ENCODE results near the gene VPS33B. TPM values are rescaled to one million over a fixed set of nuclear protein-coding genes. Genes with fewer than 3 reads are reported as not detected.
"Not testable (repeated sequence)": the region's sequence is repeated elsewhere in the genome, so short reads cannot be mapped to it uniquely, and the experiment has no call there.

The VPS33B gene
- total RNA-seq, 2 donors from 2014 or later = 23.6 to 26.5 TPM

DNA sequence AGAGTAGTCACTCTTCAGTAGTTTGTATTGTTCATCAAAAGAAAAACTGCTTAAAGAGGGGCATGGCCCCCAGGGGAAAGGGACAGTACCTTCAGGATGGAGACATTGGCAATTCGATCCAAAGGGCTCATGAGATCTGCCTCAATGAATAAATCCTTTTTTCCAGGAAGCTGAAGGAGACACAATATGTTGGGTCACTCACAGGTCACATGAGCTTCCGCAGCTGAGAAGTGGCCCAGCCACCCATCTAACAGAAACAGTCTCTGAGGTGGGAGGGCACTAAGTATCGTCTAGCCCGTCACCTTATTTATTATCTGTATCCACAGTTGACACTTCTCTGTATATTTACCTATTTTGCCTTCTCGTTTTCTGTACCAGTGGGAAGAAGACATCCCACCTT, 4.7 kb downstream of the VPS33B start:
- DNase-seq (ENCODE audit: low spot score) = no peak
- Mint-ChIP-seq H3K9me3 (no peaks in the 10 kb centered on the region), H3K4me1 (ENCODE audit: low read depth in 2 of 2) (peaks cover 28 to 39% of the 10 kb centered on the region in 2 donors), H3K4me3 (peak overlapping the region; percentile 7), H3K36me3 (no peaks in the 10 kb centered on the region), H3K27me3 (no peaks in the 10 kb centered on the region), H3K27ac (peak overlapping the region; percentile 36 to 65)
- no peak for ATAC-seq

DNA sequence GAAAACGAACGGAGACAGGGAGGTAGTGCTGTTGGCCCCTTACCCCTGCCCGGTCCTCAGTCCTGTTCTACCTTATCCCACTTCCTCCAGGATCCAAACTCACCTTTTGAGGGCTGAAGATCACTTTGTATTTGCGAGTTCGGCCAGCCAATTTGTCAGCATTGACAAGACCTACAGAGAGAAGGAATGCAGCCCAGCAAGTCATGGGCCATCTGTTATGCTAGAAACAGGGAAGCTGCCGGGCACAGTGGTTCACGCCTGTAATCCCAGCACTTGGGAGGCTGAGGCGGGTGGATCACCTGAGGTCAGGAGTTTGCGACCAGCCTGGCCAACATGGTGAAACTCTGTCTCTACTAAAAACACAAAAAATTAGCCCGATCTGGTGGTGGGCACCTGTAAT, 8.7 kb downstream of the VPS33B start:
- ATAC-seq; H3K4me3 Mint-ChIP-seq; DNase-seq (ENCODE audit: low spot score); H3K27ac Mint-ChIP-seq; H3K27me3 Mint-ChIP-seq; H3K9me3 Mint-ChIP-seq: not testable (repeated sequence)
- Mint-ChIP-seq H3K4me1 (ENCODE audit: low read depth in 2 of 2) (peaks cover 12 to 17% of the 10 kb centered on the region in 2 donors), H3K36me3 (peaks cover 16% of the 10 kb centered on the region)

- no peak for DNase-seq (ENCODE audit: low spot score)
- no peak overlapping the region for H3K4me3 Mint-ChIP-seq
- no peaks in the 10 kb centered on the region for H3K9me3 Mint-ChIP-seq
- H3K27me3 Mint-ChIP-seq = no peaks in the 10 kb centered on the region
- H3K4me1 Mint-ChIP-seq (ENCODE audit: low read depth in 2 of 2) = peaks cover 4 to 5% of the 10 kb centered on the region in 2 donors
- peak overlapping the region in 1 of 2 donors; percentile 16 for H3K27ac Mint-ChIP-seq
- H3K36me3 Mint-ChIP-seq = peaks cover 25% of the 10 kb centered on the region
- ATAC-seq = no peak
Measured at GRCh38 chr15:91007266-91007665, 15.1 kb downstream of the VPS33B start.

GRCh38 chr15:91001209-91001608, 21.2 kb downstream of the VPS33B start:
- DNase-seq (ENCODE audit: low spot score) (no peak), ATAC-seq (no peak)
- H3K27ac Mint-ChIP-seq = no peak overlapping the region
- no peaks in the 10 kb centered on the region for H3K9me3 Mint-ChIP-seq
- H3K27me3 Mint-ChIP-seq = no peaks in the 10 kb centered on the region
- peaks cover 13% of the 10 kb centered on the region for H3K36me3 Mint-ChIP-seq
- no peak overlapping the region for H3K4me3 Mint-ChIP-seq
- H3K4me1 Mint-ChIP-seq (ENCODE audit: low read depth in 2 of 2) = peaks cover 1 to 4% of the 10 kb centered on the region in 2 donors

DNA sequence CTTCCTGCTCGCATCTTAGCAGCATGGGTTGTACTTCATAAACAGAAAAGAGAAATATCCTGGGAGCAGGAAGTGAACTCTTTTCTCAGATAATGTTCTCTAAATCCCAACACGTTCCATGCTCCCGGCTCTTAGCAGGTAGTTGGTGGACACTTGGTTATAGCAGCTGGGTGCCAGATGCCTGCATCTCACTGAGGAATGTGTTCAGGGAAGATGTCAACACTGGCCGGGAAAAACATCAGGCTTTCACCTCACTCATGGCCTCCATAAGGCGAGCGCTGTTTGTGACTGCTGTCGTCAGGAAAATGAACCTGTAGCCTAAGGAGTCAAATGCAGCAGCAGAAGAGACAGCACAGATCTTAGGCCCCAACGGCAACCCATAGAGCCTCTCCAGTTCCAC, 23.7 kb downstream of the VPS33B start:
- no peak for DNase-seq (ENCODE audit: low spot score)
- no peaks in the 10 kb centered on the region for H3K9me3 Mint-ChIP-seq
- H3K27me3 Mint-ChIP-seq = no peaks in the 10 kb centered on the region
- no peak for ATAC-seq
- H3K27ac Mint-ChIP-seq = no peak overlapping the region
- peaks cover 13% of the 10 kb centered on the region for H3K36me3 Mint-ChIP-seq
- H3K4me1 Mint-ChIP-seq (ENCODE audit: low read depth in 2 of 2) = peaks cover 9 to 10% of the 10 kb centered on the region in 2 donors
- H3K4me3 Mint-ChIP-seq = no peak overlapping the region

- Mint-ChIP-seq H3K36me3 (peaks cover 12% of the 10 kb centered on the region), H3K27ac (peak within 1 kb of the TSS; percentile 89 to 99), H3K4me1 (ENCODE audit: low read depth in 2 of 2) (peaks cover 17 to 24% of the 10 kb centered on the region in 2 donors), H3K27me3 (no peaks in the 10 kb centered on the region), H3K4me3 (peak within 1 kb of the TSS; percentile 85), H3K9me3 (no peaks in the 10 kb centered on the region)
- peak; percentile 98 for DNase-seq (ENCODE audit: low spot score)
- ATAC-seq = peak; percentile 99
Measured at GRCh38 chr15:90994417-90995311, 27.7 kb downstream of the VPS33B start, which contains the start of gene PRC1. Gene PRC1, minus strand, starts transcription at chr15:90994535. Its CDS starts 118 bp downstream, at chr15:90994417.

DNA sequence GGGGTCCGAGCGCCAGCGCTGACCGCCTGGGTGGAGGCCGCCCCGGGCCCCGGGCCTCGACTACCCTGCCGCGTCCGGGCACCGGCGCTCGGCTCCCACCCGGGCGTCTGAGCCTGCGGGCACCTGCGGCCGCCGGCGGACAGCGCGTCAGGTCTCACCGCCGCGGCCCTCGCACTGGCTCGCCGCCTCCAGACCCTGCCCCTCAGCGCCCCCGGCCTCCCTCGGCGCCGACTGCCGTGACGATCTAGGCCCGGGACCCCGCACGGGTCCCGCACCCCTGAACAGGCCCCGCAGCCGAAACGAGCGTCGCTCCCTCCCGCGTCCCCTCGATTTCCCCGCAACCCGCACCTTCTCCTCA, 28.4 kb downstream of the VPS33B start:
- DNase-seq (ENCODE audit: low spot score) (no peak), ATAC-seq (peak; percentile 48 to 50)
- Mint-ChIP-seq H3K9me3 (no peaks in the 10 kb centered on the region), H3K4me3 (peak overlapping the region; percentile 85), H3K27ac (peak overlapping the region; percentile 89 to 99), H3K4me1 (ENCODE audit: low read depth in 2 of 2) (peaks cover 17 to 24% of the 10 kb centered on the region in 2 donors), H3K36me3 (peaks cover 12% of the 10 kb centered on the region), H3K27me3 (no peaks in the 10 kb centered on the region)

GRCh38 chr15:90991587-90992285, 30.7 kb downstream of the VPS33B start:
- ATAC-seq (no peak), DNase-seq (ENCODE audit: low spot score) (no peak)
- H3K9me3 Mint-ChIP-seq = no peaks in the 10 kb centered on the region
- peaks cover 26 to 39% of the 10 kb centered on the region in 2 donors for H3K4me1 Mint-ChIP-seq (ENCODE audit: low read depth in 2 of 2)
- peaks cover 5% of the 10 kb centered on the region for H3K36me3 Mint-ChIP-seq
- no peaks in the 10 kb centered on the region for H3K27me3 Mint-ChIP-seq
- peak overlapping the region; percentile 74 for H3K4me3 Mint-ChIP-seq
- peak overlapping the region in 1 of 2 donors; percentile 1 for H3K27ac Mint-ChIP-seq

GRCh38 chr15:90990446-90990845, 31.9 kb downstream of the VPS33B start:
- DNase-seq (ENCODE audit: low spot score) (no peak), ATAC-seq (no peak)
- H3K27ac Mint-ChIP-seq = no peak overlapping the region
- no peak overlapping the region for H3K4me3 Mint-ChIP-seq
- H3K4me1 Mint-ChIP-seq (ENCODE audit: low read depth in 2 of 2) = peaks cover 22 to 33% of the 10 kb centered on the region in 2 donors
- H3K36me3 Mint-ChIP-seq = peaks cover 5% of the 10 kb centered on the region
- H3K9me3 Mint-ChIP-seq = no peaks in the 10 kb centered on the region
- H3K27me3 Mint-ChIP-seq = no peaks in the 10 kb centered on the region

GRCh38 chr15:90989040-90989768, 33.2 kb downstream of the VPS33B start:
- peak overlapping the region; percentile 26 to 78 for H3K27ac Mint-ChIP-seq
- ATAC-seq (no peak), DNase-seq (ENCODE audit: low spot score) (no peak)
- peak overlapping the region; percentile 72 for H3K4me3 Mint-ChIP-seq
- peaks cover 20 to 29% of the 10 kb centered on the region in 2 donors for H3K4me1 Mint-ChIP-seq (ENCODE audit: low read depth in 2 of 2)
- H3K36me3 Mint-ChIP-seq = peaks cover 5% of the 10 kb centered on the region
- H3K9me3 Mint-ChIP-seq = no peaks in the 10 kb centered on the region
- H3K27me3 Mint-ChIP-seq = no peaks in the 10 kb centered on the region

DNA sequence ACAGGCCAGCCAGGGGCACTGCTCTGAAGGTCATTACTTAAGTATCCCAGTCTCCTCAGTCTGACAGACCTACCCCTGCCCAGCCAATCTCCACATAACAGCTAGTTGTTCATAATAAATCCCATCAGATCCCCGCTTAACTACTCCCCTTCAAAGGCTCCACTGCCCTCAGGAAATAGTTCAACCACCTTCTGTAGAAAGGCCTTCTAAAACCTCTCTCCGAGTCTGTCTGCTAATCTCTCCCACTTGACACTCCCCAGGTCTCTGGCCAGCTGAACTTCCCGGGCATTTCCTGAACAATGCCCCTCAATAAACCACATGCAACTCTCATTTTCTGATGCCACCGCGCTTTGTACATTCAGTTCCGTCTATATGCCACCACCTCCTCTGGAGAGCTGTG, 34.1 kb downstream of the VPS33B start:
- peaks cover 12% of the 10 kb centered on the region for H3K36me3 Mint-ChIP-seq
- H3K4me3 Mint-ChIP-seq = peak overlapping the region; percentile 72
- ATAC-seq = peak in 1 of 2 donors; percentile 43
- H3K27me3 Mint-ChIP-seq = no peaks in the 10 kb centered on the region
- no peaks in the 10 kb centered on the region for H3K9me3 Mint-ChIP-seq
- no peak for DNase-seq (ENCODE audit: low spot score)
- peaks cover 26 to 36% of the 10 kb centered on the region in 2 donors for H3K4me1 Mint-ChIP-seq (ENCODE audit: low read depth in 2 of 2)
- H3K27ac Mint-ChIP-seq = peak overlapping the region; percentile 26 to 78

DNA sequence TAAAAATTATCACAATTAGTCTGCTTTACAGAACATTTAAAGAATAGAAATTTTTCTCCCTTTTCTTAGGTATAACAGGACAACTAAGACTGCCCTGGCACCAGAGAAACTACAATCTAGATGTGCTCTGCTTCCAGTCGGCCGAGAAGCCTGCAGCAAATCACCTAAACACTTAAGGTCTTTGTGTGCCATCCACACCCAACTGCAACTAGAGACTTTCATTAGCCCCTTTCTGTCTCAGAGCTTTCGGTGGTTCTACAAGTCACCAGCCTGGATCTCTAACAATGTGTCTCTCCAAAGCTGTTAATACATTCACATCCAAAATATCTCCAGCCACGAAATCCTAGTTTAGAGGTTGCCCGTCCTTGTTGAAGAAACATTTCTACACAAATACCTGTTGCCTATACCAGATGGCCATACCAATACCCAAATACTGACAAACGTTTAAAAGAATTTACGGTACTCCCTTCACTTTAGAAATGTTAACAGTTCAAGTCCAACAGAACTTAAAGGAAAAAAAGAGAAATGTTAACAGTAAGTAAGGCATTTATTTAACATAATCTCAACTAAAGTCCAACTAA, 34.7 kb downstream of the VPS33B start:
- H3K9me3 Mint-ChIP-seq = no peaks in the 10 kb centered on the region
- H3K4me3 Mint-ChIP-seq = no peak overlapping the region
- DNase-seq (ENCODE audit: low spot score) = no peak
- H3K36me3 Mint-ChIP-seq = peaks cover 18% of the 10 kb centered on the region
- H3K4me1 Mint-ChIP-seq (ENCODE audit: low read depth in 2 of 2) = peaks cover 30 to 41% of the 10 kb centered on the region in 2 donors
- no peak for ATAC-seq
- H3K27me3 Mint-ChIP-seq = no peaks in the 10 kb centered on the region
- H3K27ac Mint-ChIP-seq = peak overlapping the region in 1 of 2 donors; percentile 78

- H3K4me3 Mint-ChIP-seq = no peak overlapping the region
- no peak overlapping the region for H3K27ac Mint-ChIP-seq
- ATAC-seq (no peak), DNase-seq (ENCODE audit: low spot score) (no peak)
- peaks cover 19% of the 10 kb centered on the region for H3K36me3 Mint-ChIP-seq
- H3K27me3 Mint-ChIP-seq = no peaks in the 10 kb centered on the region
- no peaks in the 10 kb centered on the region for H3K9me3 Mint-ChIP-seq
- H3K4me1 Mint-ChIP-seq (ENCODE audit: low read depth in 2 of 2) = peaks cover 31 to 41% of the 10 kb centered on the region in 2 donors
Measured at GRCh38 chr15:90986790-90987507, 35.4 kb downstream of the VPS33B start.

Data from natural killer cell treated with Interleukin-12 subunit alpha and Interleukin-12 subunit beta and Interleukin-15 and Interleukin-18, amount 100 ng/mL, for 72 hours (primary cell).